Activated CD4-positive, CD25-positive, alpha-beta regulatory T cell treated with anti-CD3 and anti-CD28 coated beads, Interleukin-2, amount 50 U/mL, for 16 hours (primary cell): Measurements from ENCODE around the gene CCDC88B.
"Not testable (repeated sequence)": the region's sequence is repeated elsewhere in the genome, so short reads cannot be mapped to it uniquely, and the experiment has no call there.

Experiments used
- DNase-seq: peaks from one replicate; pipeline ENCODE4 v3.0.0-alpha.2; 2020; ENCODE audit warnings: low read depth, low spot score

CCDC88B gene

DNA sequence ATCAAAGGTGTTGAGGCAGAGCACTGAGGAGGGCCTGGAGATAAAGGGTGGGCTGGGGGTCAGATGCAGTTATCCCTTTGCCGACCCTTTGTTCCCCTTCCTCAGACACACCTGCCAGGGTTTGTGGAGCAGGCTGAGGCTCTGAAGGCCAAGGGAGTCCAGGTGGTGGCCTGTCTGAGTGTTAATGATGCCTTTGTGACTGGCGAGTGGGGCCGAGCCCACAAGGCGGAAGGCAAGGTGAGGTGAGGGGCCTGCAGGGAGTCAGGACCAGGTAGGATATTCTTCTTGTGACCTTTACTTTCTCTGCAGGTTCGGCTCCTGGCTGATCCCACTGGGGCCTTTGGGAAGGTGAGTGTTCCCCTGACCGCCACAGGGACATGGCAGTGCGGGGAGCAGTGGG is 19.4 kb upstream of the CCDC88B start:
- DNase-seq = no peak

DNA sequence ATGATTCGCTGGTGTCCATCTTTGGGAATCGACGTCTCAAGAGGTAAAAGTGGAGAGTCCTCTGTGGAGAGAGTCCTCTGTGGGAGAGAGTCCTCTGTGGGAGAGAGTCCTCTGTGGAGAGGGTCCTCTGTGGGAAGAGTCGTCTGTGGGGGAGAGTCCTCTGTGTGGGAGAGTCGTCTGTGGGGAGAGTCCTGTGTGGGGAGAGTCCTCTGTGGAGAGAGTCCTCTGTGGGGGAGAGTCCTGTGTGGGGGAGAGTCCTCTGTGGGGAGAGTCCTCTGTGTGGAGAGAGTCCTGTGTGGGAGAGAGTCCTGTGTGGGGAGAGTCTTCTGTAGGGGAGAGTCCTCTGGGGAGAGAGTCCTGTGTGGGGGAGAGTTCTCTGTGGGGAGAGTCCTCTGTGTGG is 19.0 kb upstream of the CCDC88B start:
- no peak for DNase-seq

DNA sequence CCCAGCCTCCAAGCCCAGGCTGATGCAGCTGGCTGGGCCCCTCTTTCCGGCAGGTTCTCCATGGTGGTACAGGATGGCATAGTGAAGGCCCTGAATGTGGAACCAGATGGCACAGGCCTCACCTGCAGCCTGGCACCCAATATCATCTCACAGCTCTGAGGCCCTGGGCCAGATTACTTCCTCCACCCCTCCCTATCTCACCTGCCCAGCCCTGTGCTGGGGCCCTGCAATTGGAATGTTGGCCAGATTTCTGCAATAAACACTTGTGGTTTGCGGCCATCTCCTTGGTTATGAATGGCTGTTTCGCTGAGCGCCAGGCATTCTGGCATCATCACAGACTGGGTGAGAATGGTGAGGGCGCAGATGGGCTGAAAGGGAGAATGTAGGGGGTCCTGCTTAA is 18.5 kb upstream of the CCDC88B start:
- no peak for DNase-seq

DNA sequence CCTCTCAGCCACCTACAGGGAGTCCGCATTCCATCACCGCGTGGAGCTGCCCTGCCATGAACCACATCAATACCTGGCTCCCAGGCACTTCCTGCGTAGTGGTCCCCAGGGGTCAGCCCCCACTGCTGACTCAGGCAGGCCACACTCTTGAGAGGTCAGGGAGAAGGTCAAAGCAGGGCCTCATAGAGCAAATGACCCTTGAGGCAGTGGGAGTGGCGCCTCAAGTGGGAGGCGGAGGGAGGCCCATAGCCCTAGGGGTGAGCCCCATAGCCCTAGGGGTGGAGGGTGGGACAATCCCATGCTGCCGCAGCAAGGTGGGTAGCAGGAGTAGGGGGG is 17.1 kb upstream of the CCDC88B start:
- DNase-seq = no peak

DNA sequence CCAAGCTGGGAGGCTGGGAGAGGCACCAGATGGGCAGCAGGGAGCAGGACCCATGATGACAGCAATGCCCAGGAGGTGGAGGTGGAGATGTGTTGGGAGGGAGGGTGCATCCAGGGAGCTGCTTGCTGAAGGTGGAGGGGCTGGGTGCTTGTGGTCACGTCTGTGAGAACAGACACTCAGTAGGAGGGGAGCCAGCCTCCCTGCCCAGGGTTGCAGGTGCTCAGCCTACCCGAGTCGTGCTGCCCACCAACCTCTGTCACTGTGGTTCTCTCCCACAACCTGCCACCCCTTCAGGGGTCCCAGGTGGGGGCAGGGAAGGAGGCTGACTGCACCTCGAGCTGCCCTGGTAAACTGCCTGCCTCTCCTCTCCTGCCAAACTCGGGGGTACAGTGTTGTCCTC is 16.6 kb upstream of the CCDC88B start:
- no peak for DNase-seq

DNA sequence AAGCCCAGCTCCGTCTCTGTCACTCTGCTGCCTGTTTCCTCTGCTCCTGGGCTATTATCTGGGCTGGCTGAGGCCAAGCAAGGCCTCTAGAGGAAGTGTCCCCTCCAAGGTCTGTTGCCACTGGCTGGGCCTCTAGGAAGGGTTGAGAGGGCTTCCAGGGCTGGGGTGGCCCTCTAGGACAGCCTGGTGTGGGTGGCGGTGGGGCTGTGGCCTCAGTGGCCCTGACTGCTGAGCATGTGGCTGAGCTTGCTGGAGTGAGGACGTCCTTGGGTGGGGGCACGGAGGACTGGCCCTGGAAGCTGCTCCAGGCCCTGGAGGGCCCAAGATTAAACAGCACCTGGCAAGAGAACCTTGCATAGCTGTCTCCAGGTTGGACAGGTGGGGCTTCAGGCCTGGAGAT is 16.0 kb upstream of the CCDC88B start:
- DNase-seq = not testable (repeated sequence)

DNA sequence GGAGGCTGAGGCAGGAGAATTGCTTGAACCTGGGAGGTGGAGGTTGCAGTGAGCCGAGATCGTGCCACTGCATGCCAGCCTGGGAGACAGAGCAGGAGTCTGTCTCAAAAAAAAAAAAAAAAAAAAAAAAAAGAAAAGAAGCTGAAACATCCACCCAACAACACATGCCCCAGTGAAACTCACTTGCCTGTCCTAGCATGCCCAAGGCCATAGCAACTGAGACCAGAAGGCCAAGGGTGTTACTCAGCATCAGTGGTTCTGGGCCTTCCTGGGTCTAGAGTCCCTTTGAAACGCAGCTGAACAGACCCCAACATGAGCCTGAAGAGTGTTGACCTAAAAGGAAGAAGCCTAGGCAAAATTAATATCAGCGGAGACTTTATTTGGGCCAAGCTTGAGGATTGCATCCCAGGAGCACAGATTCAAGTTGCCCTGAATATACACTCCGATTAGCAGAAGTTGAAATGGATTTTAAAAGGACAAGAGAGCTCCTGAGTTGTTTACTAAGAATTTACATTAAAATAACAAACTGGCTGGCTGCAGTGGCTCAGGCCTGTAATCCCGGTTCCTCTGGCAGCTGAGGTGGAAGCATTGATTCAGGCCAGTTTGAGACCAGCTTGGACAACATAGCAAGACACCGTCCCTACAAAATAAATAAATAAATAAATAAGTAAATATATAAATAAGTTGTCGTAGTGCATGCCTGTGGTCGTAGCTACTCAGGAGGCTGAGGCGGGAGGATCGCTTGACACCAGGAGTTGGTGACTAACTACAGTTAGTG is 15.1 kb upstream of the CCDC88B start:
- no peak for DNase-seq

DNA sequence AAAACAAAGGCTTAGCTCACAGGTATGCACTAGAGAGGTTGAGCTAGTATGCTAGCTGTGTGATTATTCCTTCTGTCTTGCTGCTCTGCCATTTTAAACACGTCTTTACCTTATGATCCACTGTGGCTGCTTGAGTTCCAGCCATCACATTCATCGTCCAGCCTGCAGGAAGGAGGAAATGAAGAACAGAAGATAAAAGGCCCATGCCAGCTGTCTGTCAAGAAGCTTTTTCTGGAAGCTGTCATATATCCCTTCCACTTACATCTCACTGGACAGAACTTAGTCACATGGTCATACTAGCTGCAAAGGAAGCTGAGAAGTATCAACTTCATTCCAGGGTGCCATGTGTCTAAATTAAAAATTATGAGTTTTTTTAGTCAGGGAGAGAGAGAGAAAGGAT is 12.6 kb upstream of the CCDC88B start:
- DNase-seq = no peak

DNA sequence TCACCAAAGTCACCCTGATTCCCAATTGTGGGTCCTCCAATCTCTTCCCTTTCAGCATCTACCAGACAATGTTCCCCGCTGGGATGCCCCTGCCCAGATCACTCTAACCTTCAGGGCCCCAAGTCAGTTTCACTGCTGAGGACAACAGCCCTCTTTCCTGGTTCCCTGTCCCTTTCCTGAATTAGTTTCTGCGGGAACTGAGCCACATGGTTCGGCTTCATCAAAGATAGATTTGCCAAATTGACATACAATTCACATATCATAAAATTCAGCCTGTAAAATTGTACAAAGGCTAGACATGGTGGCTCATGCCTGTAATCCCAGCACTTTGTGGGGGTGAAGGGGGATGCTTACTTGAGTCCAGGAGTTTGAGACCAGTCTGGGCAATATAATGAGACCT is 12.0 kb upstream of the CCDC88B start:
- DNase-seq = no peak

DNA sequence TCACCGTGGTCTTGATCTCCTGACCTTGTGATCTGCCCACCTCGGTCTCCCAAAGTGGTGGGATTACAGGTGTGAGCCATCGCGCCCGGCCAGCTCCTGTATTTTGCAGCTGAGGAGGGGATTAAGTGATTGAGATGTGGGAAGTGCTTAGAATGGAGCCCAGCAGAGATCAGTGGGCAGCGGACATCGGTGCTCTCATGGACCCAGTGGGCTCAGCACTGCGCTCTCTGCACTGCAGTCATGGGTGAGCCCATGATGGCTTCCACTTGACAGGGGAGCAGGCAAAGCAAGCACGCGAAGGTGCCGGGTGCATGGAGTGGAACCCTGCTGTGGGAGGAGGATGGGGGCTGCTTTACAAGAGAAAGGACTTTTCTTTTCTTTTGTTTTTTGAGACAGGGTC is 9.1 kb upstream of the CCDC88B start:
- DNase-seq = no peak

DNA sequence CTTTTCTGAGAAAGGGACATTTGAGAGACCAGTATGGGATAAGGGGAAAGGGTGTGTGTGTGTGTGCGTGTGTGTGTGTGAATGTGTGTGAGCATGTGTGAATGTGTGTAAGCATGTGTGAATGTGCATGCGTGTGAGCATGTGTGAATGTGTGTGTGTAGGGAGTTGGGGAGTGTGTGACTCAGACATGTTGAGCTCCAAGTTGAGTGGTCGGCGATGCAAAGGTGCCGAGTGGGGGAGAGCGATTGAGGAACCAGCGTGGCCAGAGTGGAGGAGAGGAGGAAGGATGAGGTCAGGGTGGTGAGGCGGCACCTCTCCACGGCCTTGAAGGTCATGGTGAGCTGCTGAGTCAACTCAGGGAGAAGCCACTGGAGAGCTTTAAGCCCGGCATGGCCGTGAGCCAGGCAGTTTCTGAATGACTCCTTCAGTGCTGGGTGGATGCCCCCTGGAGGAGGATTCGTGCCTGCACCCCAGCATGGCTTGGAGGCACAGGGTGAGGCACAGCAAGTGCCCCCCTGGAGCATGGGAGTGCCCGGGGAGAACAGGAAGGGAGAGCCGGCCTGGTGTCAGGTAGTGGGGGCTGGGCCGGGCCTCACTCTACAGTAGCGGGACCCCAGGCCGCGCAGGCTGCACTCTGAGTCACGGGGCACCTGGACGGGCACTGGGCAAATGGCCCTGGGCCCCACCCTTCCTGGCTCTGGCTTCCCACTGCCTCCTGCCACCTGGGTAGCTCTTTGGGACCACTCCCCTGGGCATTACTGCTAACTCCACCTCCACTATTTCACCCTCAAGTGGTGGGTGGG is 8.2 kb upstream of the CCDC88B start:
- peak; percentile 36 for DNase-seq

DNA sequence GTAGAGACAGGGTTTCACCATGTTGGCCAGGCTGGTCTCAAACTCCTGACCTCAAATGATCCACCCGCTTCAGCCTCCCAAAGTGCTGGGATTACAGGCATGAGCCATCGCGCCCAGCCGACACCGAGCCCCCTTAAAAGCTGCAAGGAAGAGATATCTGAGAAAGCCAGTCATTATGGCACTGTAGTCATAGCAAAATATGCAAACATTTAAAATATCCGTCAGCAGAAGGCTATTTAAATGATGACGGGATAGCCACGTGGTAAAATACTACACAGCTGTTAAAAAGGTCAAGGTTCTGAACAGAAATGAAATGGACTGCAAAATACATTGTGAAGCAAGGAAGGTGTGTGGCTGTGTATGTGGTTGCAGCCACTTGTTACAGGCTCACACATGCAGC is 6.4 kb upstream of the CCDC88B start:
- no peak for DNase-seq

DNA sequence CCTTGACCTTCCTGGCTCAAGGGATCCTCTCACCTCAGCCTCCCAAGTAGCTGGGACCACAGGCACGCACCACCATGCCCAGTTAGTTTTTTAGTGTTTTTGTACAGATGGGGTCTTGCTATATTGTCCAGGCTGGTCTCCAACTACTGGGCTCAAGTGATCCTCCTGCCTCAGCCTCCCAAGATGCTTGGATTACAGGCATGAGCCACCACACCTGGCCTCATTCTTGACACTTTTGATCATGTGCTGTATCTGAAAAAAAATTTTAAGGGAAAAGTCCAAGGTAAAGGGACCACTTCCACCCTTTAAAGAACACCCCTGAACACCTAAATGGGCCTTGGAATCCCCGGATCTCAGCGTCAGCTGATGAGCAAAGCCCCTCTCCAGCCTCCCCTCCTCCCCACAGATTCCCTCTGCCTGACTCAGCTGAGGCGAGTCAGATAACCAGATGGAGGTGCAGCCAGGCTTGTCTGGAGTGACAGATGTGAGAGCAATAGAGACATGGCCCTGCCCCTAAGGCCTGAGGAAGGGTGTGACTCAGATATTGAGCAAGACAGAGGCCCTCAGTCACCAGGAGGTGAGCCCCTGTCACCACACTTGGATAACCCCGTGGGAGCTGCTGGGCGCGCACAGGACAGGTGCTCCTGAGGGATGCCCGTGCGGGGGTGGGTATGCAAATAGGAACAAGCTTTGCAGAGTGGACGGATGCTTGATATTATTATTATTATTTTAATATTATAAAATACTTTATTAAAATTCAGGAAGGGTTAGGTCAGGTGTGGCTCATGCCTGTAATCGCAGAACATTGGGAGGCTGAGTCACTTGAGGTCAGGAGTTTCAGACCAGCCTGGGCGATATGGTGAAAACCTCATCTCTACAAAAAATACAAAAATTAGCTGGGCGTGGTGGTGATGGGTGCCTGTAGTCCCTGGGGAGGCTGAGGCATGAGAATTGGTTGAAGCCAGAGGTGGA is 5.0 kb upstream of the CCDC88B start:
- DNase-seq = no peak

DNA sequence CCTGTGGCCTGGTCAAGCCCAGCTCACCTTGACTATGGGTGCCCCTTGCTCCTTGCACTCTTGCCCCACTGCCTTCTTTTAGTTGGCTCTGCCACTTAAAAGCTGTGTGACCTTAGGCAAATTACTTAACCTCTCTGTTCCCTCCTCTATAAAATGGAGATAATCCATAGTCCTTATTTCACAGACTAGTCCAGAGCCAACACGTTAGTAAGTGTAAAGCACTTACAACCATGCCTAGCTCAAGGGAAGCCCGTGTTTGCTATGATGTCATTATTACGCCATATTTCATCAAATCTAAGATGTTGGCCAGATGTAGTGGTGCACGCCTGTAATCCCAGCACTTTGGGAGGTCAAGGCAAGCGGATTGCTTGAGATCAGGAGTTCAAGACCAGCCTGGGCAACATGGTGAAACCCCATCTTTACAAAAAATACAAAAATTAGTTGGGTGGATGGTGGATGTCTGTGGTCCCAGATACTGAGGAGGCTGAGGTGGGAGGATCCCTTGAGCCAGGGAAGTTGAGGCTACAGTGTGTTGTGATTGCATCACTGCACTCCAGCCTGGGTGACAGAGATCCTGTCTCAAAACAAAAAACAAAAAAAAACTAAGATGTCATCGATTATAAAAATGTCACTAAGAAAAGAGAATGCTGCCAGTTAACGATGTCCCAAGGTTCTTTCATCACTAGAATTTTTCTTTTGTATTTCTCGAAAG is 2.3 kb upstream of the CCDC88B start:
- DNase-seq = no peak

DNA sequence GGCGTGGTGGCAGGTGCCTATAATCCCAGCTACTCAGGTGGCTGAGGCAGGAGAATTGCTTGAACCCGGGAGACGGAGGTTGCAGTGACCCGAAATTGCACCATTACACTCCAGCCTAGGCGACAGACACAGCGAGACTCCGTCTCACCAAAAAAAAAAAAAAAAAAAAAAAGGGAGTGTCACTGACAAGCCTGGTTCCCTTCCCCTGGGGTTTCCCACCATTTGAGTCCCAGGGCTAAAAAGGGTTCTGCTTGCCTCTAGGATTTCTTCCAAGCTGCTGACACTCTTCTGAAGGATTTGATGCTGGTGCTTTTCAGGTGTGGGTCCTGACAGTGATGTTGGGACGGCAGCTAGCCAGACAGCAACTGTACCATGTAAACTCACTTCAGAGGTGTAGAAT is 1.3 kb upstream of the CCDC88B start:
- no peak for DNase-seq

DNA sequence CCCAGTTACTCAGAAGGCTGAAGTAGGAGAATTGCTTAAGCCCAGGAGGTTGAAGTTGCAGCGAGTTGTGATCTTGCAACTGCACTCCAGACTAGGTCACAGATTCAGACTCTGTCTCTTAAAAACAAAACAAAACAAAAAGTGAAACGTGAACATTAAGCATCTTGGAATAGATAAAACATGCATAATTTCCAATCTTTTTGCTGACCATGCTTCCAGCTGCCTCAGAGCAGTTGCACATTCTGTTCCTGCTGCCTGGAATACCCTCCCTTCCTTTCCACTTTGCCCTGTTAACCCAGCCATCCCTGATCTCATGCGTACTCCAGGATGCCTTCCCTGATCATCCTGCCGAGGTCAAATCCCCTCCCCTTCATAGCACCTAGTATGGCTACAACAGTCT is 718 bp upstream of the CCDC88B start:
- DNase-seq = no peak

DNA sequence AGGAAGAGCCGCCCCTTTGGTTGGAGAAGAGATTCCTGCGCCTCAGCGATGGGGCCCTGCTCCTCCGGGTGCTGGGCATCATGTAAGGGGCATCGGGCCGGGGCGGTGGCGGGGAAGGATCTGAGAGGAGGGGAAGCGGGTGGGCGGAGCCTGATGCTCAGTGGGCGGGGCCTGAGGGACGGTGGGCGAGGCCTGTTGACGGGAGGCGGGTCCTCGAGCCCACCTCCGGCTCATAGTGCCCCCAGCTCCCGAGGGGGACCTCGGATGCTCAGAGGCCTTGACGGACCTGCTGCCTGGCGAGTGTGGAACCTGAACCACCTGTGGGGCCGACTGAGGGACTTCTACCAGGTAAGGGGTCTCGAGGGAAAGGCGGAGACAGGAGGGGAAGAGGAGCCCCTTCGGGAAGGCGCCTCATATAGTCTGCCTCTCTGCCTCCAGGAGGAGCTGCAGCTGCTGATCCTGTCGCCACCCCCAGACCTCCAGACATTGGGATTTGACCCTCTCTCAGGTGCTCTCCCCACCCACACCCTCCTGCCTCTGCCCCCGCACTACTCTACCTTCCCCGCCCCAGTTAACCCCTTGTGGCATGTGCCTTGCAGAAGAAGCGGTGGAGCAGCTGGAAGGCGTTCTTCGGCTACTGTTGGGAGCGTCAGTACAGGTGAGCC is 799 bp downstream of the CCDC88B start:
- DNase-seq = peak; percentile 56

DNA sequence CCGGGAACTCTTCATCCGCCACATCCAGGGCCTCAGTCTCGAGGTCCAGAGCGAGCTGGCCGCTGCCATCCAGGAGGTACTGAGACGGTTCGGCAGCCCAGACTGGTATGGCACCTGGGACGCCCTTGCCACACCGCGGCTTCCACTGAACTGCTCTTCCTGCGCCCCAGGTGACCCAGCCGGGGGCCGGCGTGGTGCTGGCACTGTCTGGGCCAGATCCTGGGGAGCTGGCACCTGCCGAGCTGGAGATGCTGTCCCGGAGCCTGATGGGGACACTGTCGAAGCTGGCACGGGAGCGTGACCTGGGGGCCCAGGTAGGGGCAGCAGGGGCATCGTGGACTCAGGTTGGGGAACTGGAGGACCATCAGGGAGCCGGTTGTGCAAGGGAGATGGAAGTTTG is 1.4 kb downstream of the CCDC88B start:
- DNase-seq = no peak

DNA sequence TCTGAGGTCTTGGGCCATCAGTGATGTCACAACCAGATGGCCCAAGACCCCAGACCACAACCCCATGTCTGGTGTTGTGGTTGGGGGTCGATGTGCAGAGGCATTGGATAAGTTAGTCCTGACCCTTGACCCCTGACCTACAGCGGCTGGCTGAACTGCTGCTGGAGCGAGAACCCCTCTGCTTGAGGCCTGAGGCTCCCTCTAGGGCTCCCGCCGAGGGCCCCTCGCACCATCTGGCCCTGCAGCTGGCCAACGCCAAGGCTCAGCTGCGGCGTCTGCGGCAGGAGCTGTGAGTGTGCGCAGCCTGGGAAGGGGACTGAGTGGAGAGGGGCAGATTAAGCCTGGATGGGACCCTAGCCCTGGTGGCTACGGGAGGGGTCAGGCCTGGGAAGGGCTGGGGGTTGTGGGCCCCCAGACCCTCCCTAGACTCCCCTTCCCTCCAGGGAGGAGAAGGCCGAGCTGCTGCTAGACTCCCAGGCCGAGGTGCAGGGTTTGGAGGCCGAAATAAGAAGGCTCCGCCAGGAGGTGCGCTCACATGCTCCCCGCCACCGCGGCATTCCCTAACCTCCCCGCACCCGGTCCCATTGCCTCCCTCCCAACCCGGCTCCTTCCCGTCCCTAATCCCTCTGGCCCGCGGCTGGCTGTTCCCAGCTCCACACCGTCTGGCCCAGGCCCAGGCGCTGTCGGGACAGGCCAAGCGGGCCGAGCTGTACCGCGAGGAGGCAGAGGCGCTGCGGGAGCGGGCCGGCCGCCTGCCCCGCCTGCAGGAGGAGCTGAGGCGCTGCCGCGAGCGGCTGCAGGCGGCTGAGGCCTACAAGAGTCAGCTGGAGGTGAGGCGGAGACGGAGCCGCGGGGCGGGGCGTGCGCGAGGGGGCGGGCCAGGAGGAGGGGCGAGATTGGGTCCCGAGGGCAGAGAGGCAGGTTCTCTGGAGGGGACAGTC is 2.1 kb downstream of the CCDC88B start:
- DNase-seq = peak; percentile 66
